IPS-NIHi7 (cell line): ENCODE results near the gene MTG1.

Experiments used
- DNase-seq: peaks from one replicate; pipeline ENCODE4 v3.0.0; 2012; ENCODE audit warnings: mixed read lengths; ENCODE audit errors: extremely low spot score

Gene MTG1

GRCh38 chr10:133451346-133451745, 57.4 kb downstream of the MTG1 start:
- no peak for DNase-seq

GRCh38 chr10:133452453-133452852, 58.5 kb downstream of the MTG1 start:
- DNase-seq, result no peak

GRCh38 chr10:133453516-133454203, 59.7 kb downstream of the MTG1 start, which contains the start of gene SCART1:
Gene SCART1, plus strand, starts transcription at chr10:133453945. Its CDS starts 53 bp downstream, at chr10:133453998.
- DNase-seq, result no peak

GRCh38 chr10:133454204-133454893, 60.4 kb downstream of the MTG1 start:
- DNase-seq, result no peak

- no peak for DNase-seq
Measured at GRCh38 chr10:133455196-133455595, 61.2 kb downstream of the MTG1 start.

GRCh38 chr10:133455611-133456031, 61.7 kb downstream of the MTG1 start:
- DNase-seq, result no peak

DNA sequence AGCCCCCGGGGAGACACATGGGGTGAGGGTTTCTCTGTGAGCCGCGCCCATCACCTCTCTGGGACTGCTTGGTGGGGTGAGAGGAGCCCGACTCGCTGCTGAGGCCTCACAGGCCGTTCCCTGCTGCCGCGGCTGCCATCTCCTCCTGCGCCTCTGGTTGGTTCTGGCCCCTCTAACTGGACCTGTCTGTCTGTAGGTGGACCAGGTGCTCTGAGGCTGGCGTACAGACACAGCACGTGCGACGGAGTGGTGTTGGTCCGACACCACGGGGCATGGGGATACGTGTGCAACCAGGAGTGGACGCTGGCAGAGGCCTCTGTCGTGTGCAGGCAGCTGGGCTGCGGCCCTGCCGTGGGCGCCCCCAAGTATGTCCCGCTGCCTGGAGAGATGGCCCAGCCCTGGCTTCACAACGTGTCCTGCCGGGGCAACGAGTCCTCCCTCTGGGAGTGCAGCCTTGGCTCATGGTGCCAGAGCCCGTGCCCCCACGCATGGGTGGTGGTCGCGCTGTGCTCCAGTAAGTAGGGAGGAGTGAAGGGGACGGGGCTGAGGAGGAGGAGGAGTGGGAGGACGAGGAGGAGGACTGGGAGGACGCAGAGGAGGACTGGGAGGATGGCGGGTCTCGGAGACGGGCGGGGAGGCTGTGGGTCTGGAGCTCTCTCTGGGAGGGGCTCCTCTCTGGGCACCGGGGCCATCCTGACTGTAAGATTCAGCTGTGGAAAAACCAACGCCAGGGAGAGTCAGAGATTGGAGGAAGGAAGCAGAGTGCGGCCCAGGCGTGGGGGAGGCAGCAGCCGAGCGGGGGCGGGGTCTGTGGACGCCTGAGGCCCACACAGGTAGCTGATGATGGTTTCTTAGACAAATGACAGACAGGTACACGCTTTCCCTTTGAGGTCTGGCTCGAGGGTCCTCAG, 62.3 kb downstream of the MTG1 start:
- no peak for DNase-seq

DNA sequence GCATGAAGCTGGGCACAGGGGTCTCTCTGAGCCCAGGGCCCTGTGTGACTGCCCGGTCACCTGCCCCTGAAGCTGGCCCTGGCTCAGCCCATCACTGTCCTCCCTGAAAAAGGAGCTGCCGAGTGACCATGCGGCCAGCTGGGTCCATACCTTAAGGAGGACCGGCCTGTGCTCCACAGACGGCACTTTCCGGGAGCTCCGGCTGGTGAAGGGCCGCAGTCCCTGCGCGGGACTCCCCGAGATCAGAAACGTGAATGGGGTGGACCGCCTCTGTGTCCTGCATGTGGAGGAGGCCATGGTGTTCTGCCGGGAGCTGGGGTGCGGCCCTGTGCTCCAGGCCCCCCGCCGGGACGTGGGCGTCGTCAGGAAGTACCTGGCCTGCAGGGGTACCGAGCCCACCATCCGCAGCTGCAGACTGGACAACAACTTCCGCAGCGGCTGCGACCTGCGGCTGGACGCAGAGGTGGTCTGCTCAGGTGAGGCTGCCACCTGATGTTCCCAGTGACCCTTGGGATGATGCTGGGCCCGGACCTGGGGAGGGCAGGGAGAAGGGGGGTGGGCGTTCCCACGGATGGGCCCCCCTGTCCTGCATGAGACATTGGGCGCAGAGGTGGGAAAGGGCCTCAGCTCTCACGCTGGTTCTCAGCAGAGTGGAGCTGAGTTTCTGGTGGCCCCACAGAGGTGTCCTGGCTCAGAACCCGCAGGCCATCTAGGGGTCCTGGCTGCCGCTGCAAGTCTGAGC, 63.3 kb downstream of the MTG1 start:
- no peak for DNase-seq

DNA sequence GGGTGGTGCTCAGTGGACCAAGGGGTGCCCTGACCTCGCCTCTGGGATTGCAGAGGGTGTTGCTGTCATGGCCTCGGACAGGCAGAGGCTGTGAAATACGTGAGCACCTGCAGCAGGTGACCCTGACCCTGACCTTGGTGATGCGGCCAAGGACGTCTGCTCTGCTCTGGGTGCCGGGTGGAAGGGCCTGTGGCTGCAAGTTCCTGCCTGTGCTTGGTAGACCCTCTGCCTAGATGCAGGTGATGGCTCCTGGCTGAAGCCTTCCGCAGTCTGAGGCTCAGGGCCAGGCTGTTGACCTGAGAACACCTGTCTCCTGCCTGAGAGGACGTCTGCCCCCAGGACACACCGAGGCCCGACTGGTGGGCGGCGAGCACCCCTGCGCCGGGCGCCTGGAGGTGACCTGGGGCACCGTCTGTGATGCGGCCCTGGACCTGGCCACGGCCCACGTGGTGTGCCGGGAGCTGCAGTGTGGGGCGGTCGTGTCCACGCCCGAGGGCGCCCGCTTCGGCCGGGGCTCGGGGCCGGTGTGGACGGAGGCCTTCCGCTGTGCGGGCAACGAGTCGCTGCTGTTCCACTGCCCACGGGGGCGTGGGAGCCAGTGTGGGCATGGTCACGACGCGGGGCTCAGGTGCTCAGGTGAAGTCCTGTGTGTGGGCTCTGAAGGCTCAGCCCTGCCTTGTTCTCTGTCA, 64.2 kb downstream of the MTG1 start:
- no peak for DNase-seq

GRCh38 chr10:133458710-133459453, 64.9 kb downstream of the MTG1 start:
- no peak for DNase-seq

DNA sequence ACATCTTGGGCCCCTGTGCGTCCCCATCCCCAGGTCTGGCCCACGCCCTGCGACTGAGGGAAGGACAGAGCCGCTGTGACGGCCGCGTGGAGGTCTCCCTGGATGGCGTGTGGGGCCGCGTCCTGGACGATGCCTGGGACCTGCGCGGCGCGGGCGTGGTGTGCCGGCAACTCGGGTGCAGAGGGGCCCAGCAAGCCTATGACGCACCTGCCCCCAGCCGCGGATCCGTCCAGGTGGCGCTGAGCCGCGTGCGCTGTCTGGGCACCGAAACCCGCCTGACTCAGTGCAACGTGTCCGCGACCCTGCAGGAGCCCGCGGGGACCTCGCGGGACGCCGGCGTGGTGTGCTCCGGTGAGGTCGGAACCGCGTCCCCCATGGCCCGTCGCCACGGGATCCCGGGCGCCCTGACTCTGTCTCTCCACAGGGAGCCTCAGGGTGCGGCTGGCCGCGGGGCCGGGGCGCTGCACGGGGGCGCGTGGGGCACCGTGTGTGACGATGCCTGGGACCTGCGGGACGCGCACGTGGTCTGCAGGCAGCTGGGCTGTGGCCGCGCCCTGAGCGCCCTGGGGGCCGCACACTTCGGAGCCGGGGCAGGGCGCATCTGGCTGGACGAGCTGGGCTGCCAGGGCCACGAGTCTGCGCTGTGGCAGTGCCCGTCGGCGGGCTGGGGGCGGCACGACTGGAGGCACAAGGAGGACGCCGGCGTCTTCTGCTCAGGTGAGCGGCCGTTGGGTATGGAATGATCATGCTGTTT, 65.7 kb downstream of the MTG1 start:
- no peak for DNase-seq

GRCh38 chr10:133460208-133460769, 66.3 kb downstream of the MTG1 start:
- no peak for DNase-seq

DNA sequence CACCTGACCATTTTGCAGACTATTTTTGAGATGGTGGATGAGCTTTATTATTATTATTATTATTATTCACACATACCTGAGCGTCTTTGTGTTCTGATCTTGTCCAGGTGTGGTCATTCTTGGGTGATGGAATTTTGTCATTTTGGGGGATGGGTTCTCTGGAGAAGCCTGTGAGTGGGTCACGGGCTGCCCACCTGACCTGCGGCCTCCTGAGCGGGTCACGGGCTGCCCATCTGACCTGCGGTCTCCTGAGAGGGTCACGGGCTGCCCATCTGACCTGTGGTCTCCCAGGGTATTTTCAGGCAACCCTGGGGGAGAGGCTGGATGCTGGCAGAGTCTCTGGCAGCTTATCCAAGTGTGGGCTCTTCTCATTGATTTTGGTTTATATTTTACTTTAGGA, 67.1 kb downstream of the MTG1 start:
- no peak for DNase-seq

GRCh38 chr10:133461841-133462240, 67.9 kb downstream of the MTG1 start:
- no peak for DNase-seq

- no peak for DNase-seq
Measured at GRCh38 chr10:133462512-133463305, 68.8 kb downstream of the MTG1 start.

- no peak for DNase-seq
Measured at GRCh38 chr10:133464582-133465031, 70.7 kb downstream of the MTG1 start.

- DNase-seq, result no peak
Measured at GRCh38 chr10:133465191-133465949, 71.4 kb downstream of the MTG1 start.
